DND-41 (cell line): ENCODE results near the gene F8.

ENCODE experiments used
- EZH2 ChIP-seq: IDR thresholded peaks from 3 replicates; pipeline ENCODE4 v1.6.1; 2012; ENCODE audit warnings: borderline replicate concordance, low read depth, mild to moderate bottlenecking, moderate library complexity, low read length, inconsistent platforms; ENCODE audit not compliant: severe bottlenecking
- TF ChIP-seq, protein P1 (sequence below): IDR thresholded peaks from 2 replicates; pipeline ENCODE4 v1.5.1; 2012; ENCODE audit warnings: borderline replicate concordance, low read length, moderate library complexity, mild to moderate bottlenecking; ENCODE audit not compliant: poor library complexity, severe bottlenecking; ENCODE audit errors: extremely low read depth

GRCh38 chrX:154795016-154795415, 227.5 kb downstream of the F8 start:
- TF ChIP-seq, protein P1, sequence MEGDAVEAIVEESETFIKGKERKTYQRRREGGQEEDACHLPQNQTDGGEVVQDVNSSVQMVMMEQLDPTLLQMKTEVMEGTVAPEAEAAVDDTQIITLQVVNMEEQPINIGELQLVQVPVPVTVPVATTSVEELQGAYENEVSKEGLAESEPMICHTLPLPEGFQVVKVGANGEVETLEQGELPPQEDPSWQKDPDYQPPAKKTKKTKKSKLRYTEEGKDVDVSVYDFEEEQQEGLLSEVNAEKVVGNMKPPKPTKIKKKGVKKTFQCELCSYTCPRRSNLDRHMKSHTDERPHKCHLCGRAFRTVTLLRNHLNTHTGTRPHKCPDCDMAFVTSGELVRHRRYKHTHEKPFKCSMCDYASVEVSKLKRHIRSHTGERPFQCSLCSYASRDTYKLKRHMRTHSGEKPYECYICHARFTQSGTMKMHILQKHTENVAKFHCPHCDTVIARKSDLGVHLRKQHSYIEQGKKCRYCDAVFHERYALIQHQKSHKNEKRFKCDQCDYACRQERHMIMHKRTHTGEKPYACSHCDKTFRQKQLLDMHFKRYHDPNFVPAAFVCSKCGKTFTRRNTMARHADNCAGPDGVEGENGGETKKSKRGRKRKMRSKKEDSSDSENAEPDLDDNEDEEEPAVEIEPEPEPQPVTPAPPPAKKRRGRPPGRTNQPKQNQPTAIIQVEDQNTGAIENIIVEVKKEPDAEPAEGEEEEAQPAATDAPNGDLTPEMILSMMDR, result no peak
- TF ChIP-seq EZH2, result no peak
